HS-27A (cell line): ENCODE data around the gene DTNBP1.
"Not testable (repeated sequence)": the region's sequence is repeated elsewhere in the genome, so short reads cannot be mapped to it uniquely, and the experiment has no call there.

Source experiments
- DNase-seq: peaks from one replicate; pipeline ENCODE4 v3.0.0-alpha.2; 2012; ENCODE audit warnings: low read depth, missing footprints

Gene DTNBP1

DNA sequence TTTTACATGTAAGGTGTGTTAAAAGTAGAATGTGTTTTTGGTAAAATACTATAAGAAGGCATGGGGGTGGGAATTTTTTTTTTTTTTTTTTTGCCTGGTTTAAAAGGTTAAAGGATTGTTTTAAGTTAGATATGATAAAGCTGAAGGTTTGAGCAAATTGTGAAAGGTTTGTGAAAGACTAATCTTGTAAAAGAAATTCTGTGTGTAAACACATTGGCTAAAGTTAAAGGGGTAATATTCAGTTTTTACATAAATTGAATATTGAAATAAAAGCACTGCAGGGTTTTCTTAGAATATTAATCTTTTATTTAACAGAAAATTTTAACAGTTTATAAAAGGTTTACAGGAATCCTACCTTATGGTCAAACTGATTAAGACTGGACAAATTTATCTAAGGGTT is 105.7 kb downstream of the DTNBP1 start:
- no peak for DNase-seq

DNA sequence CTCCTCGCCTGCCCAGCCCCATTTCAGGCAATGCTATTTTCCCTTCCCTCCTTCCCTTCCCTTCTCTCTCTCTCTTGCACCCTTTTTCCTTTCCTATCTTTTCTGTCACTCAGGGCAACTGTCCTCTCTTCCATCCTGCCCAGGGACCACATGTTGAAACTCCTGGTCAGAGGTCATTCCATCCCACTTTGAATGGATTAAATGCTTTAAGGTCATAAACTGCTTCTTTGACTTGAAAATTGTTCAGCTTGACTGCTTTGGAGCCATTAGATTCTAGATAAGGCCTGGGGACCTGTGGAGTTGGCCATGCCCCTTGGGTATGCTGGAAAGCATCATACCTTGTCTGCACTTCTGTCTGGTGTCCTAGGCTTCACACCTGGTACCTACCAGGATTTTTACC is 106.1 kb downstream of the DTNBP1 start:
- DNase-seq, result no peak

DNA sequence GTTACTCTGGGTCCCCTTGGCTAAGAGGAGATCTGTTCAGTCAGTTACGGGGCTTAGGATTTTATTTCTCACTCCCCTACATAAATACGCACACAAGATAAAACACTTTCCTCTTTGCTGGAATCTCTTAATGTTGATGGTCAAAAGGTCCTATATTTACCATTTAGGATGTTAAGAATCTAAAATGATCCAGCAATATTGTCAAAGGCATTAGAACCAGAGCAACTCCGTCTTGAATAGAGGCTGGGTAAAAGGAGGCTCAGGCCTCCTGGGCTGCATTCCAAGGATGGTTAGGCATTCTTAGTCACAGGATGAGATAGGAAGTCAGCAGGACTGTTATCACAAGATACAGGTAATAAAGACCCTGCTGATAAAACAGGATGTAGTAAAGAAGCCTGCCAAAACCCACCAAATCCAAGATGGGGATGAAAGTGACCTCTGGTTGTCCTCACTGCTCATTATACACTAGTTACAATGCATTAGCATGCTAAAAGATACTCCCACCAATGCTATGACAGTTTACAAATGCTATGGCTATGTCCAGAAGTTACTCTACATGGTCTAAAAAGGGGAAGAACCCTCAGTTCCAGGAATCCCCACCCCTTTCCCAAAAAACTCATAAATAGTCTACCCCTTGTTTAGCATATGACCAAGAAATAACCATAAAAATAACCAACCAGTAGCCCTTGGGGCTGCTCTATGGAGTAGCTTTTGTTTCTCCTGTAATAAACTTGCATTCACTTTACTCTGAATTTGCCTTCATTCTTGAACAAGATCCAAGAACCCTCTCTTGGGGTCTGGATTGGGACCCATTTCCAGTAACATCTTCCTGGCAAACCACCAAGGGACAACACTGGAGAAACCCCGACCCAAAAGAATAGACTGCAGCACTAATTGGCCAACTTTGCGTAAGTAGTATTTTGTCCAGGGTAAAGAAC is 107.5 kb downstream of the DTNBP1 start:
- DNase-seq, result no peak

DNA sequence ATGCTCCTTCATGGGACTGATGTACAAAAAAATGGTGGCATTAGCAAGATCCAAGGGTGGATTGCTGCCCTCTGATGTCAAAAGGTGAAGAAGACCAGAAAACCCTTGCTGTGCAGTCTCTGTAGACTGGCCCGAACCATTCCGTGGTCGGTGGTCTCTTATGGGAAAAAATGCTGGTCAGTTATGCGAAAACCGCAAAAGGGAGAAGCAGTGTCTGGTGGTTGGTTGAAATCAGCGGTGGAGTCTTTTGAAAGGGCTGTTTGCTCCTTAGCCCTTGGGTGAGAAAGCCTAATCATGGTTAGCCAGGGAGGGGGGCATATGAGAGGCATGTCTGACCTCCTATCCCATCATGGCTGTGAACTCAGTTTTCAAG is 108.1 kb downstream of the DTNBP1 start:
- no peak for DNase-seq

DNA sequence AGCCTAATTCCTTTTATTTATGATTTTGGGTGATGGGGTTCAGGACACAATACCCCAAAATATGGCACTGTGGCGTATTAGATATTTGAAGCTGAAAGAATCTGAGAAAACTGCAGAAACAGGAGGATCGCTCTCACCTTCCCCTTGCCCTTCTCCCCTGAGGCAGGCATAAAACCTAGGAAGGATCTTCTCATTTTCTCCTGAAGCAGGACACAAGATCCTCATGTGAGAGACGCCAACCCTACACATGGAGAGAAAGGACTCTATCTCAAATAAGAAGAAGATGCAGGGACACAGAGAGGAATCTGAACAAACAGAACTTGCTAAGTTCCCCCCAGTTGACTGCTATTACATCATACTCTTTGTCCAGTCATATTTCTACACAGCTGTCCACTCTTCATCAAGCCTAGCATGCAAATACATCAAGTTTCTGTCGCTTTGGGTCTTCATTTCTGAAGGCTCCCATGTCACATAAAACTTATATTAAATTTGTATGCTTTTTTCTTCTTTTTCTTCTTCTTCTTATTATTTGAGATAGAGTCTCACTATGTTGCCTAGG is 109.0 kb downstream of the DTNBP1 start:
- DNase-seq, result no peak

DNA sequence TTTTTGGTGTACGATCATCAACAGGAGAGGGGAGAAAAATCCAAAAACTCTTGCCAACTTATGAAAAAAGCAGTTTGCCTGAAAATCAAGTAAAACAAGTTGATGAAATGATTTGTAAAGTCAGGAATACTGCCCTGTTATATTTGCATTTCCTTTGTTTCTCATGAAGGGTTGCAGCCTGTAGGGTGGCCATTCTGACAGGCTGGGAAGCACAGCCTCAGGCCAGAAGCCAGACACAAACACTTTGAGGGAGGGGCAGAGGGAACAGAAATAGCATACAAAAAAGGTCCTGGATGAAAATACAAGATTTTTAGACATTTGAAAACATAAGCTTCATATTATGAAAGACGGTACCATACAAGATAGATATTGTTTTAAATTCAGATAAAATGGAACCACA is 109.8 kb downstream of the DTNBP1 start:
- no peak for DNase-seq

DNA sequence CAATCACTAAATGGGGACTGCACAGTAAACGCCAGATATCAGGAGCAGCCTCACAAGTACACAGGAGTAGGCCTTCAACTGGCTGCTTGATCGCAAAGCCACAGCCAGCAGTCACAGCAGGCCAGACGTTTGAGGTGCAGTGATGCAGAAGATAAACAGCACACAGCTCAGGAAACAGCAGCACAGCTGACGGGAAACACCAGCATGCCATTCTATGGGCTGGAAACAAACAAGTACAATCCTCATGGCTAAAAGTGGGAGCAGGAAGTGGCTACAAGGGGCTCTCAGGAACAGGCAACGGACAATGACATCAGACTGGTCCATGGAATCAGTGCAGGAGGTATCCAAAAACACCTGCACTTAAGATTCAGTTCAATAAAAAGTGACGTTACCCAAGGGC is 111.0 kb downstream of the DTNBP1 start:
- no peak for DNase-seq

DNA sequence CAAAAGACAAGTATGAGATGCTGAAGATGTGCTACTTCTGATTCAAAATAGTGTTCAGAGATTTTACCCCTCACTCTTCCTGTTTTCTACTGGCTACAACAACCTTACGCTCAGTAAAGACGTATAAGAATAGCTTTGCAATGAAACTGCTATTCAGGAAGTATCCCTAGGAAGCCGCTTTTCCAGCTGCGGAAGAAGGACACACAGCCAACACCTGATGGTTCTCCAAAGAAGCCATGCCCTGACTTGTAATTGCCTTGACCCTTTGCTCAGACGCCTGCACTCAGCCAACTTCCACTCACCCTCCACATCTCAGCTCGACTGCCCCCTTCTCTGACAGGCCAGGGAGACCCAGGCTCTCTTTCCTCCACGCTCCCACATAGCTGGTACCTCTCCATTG is 111.6 kb downstream of the DTNBP1 start:
- no peak for DNase-seq

DNA sequence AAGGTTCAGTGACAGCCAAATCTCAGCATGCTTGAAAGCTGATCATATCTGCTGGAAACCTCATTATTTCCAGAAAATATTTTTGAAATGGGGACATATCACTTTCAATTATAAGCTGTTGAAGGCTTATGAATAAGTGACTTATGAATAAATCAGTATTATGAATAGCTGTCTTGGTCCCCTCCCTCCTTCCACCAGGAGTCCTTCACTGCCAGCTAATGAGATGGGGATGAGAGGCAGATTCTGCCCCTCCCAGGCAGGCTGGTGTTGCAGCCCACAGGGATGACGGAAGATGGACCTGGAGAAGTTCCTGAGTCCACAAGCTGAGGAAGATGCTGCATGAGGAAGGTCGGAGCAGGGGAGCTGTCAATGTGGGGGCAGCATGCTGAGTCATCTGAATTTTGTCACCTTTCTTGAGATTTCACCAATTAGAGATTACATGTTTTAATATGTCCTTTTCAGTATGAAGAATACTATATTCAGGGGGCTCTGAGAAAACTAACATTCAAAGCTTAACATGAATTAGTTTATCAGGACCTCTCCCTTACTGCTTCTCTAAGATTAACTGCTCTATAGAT is 112.2 kb downstream of the DTNBP1 start:
- no peak for DNase-seq

DNA sequence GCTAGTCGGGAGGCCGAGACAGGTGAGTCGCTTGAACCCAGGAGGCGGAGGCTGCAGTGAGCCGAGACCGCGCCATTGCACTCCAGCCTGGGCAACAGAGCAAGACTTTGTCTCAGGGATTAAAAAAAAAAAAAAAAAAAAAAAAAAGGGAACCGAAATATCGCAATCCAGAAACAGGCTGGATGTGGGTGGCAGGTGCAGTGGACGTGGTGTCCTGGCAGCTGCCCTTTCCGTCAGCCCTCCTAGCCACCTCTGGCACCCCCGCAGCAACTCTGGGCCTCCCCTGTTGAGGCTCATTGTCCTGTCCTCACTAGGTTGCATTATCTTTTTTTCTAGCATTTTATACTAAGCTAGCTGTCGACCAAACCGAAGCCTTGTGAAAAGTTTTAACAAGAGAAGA is 113.5 kb downstream of the DTNBP1 start:
- no peak for DNase-seq

DNA sequence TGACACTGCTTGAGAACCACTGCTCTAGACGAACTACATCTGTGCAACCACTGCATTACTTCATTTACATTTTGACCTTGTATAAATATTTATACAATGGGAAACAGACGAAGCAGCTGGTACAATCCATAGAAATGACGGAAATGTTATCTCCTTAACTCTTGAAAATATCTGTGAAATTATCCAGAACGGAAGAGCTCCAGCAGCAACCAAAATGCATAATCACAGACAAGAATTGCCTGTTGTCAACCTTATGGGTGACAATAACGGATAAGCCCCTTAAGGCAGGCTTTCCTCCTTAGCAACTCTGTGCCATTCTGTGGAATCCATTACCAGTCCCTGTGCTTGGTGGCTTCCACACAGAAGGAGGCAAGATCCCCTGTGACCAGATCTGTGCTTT is 115.4 kb downstream of the DTNBP1 start:
- no peak for DNase-seq

DNA sequence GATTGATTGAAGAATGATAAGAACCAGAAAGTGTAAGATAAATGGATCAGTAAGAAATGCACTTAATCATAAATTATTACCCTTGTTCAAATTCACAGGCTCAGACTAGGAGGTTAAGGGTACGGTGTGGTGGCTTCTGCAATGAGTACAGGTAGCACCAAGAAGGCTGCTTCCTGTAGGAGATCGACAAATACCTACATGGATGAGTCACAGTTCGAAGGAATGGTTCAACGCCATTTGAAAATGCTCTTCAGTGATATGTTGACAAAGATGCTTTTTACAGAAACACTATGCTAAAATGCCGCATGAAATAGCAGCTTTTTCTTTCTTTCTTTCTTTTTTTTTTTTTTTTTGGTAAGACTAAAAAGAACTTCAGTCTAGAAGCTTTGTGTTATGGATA is 116.2 kb downstream of the DTNBP1 start:
- no peak for DNase-seq

DNA sequence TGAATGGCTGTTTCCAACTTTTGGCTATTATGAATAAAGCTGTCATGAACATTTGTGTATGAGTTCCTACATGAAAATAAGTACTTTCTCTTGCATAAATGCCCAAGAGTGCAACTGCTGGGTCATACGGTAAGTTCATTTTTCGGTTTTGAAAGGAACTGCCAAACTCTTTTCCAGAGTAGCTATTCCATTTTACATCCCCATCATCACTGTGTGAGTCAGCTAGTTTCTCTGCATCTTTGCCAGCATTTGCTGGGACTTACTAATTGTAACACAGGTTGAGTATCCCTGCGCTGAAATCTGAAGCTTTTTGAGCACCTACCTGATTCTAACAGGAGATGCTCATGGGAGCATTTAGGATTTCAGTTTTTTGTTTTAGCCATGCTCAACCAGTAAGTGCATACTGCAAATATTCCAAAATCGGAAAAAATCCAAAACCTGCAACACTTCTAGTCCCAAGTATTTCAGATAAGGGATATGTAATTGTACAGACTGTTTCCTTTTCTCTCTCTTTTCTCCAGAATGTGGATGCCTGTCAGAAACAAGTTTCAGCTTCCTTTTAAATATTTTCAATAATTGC is 118.4 kb downstream of the DTNBP1 start:
- DNase-seq, result no peak

DNA sequence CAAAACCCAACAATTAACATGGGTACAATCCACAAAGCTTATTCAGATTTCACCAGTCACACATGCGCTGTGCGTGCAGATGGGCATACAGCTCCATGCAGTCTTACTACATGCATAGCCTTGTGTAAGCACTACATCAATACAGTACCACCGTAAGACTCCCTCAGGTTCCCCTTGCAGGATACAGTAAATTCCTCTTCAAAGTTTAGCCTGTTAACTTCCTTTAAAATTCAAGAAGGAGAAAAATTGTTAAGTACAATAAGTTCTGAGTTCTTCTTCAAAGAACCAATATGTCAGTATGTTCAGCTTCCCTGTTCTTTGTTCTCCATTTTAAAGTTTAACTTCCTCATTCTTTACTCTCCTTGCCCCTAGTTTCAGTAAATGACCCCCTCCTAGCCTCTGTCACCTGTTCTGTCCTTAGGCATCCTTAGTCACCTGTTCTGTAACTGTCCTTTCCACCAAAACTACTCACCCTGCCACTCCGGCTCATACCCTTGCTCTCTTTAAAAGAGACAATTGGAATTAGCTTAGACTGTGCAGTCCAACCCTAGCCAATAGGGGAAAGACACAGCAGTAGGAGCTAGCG is 119.4 kb downstream of the DTNBP1 start:
- DNase-seq, result not testable (repeated sequence)

DNA sequence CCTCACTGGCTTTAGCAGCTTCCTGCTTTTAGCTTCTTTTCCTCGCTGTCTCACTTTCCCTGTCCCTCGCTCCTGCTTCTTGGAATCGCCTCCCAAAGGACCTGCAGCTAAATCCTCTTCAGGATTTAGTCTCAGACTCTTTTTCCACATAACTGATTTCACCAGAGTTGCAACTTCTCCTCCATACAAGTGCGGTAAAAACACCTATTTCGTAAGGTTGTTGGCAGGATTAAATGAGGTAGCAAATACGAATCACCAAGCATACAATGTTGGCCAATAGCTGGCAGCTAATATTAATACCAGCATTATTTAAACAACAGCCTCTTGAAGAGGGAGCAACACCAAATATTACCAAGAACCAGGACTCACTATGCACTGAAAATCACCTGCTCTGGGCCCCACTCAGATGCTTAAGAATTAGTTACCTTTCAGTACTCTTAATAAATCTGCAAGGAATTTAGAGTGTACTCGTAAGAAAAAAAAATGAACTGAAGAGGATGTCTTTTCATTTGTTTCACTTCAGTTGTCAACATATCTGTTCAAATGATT is 123.0 kb downstream of the DTNBP1 start:
- DNase-seq, result no peak

DNA sequence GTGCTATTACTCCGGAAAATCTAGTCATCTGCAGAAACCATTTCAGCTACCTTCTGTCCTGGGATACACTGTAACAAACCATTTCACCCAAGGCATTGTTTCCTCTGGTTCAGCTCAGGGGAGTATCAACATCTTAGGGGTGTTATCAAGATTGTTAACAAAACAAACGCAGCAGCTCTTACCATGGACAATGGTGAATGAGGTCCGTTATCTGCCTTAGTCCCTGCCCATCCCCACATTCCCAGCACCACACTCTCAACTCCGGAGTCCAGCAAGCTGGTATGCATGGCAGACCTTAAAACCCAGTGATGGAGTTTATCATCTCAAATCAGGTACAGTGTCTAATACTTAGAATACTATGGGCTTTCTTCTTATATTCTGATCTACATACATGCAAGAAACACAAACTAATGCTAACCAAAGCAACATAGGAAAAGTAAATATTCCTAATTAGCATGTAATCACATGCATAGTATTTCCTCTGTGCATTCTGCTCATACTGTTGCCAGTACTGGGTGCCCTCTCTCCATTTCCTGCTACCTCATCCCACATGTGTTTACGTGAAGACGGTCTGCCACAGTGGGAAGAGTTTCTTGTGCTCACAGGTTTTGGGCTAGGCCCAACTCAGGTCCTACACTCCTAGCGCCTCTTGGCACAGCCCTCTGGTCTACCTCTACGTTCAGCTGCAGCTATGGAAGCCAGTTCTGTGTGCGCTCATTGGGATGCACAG is 123.9 kb downstream of the DTNBP1 start:
- DNase-seq, result no peak

DNA sequence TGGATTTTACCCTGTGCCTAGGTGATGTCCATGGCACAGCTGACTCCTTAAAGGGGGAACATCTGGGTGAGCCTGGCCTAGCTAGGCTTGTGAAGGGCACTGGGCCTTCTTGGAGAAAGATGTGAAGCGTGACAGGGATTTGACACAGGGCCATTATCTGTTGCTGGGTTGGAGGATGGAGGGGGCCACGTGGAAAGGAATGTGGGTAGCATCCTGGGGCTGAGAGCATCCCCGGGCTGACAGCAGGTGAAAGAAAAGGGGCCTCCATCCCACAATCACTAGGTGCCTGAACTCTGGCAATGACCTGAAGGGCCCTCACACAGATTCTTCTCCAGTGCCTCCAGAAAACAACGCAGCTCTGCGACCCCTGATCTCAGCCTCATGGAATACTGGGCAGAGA is 124.7 kb downstream of the DTNBP1 start:
- DNase-seq, result no peak

DNA sequence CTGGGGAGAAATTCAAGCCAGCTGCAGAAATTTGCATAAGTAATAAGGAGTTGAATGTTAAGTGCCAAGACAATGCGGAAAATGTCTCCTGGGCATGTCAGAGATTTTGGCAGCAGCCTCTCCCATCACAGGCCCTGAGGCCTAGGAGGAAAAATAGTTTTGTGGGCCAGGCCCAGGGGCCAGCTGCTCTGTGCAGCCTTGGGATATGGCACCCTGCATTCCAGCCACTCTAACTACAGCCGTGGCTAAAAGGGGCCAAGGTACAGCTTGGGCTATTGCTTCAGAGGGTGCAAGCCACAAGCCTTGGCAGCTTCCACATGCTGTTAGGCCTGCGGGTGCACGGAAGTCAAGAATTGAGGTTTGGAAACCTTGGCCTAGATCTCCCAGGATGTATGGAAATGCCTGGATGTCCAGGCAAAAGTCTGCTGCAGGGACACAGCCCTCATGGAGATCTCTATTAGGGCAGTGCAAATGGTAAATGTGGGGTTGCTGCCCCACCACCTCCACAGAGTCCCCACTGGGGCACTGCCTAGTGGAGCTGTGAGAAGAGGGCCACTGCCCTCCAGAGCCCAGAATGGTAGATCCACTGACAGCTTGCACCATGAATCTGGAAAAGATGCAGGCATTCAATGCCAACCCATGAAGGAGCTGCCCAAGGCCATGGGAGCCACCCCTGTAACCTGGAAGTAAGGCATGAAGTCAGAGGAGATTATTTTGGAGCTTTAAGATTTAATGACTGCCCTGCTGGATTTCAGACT is 126.5 kb downstream of the DTNBP1 start:
- DNase-seq, result no peak

DNA sequence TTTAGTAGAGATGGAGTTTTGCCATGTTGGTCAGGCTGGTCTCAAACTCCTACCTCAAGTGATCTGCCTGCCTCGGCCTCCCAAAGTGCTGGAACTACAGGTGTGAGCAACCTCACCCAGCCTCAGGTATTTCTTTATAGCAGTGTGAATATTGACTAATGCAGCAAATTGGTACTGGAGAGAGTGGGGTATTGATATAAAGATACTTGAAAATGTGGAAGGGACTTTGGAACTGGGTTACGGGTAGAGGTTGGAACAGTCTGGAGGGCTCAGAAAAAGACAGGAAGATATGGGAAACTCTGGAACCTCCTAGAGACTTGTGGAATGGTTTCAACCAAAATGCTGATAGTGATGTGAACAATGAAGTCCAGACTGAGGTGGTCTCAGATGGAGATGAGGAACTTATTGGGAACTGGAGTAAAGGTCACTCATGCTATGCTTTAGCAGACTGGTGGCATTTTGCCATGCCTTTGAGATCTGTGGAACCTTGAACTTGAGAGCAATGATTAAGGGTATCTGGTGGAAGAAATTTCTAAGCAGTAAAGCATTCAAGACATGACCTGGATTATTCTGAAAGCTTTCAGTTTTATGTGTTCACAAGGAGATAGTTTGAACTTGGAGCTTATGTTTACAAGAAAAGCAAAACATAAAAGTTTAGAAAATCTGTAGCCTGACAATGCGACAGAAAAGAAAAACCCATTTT is 127.2 kb downstream of the DTNBP1 start:
- DNase-seq, result no peak

DNA sequence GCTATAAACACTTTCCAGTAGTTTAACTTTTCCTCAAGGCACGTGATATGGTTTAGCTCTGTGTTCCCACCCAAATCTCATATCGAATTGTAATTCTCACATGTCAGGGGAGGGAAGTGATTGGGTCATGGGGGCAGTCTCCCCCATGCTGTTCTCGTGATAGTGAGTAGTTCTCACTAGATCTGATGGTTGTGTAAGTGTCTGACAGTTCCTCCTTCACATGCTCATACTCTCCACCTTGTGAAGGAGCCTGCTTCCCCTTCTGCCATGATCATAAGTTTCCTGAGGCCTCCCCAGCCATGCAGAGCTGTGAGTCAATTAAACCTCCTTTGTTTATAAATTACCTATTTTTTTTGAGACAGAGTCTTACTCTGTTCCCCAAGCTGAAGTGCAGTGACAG is 127.9 kb downstream of the DTNBP1 start:
- no peak for DNase-seq
